GM19397 (cell line): ENCODE data around the gene HES7.

ENCODE experiments used
- ATAC-seq: cut with Tn5 transposase; IDR thresholded peaks from one replicate; pipeline ENCODE4 v1.9.1; 2021; ENCODE audit warnings: mild to moderate bottlenecking, moderate library complexity; ENCODE audit not compliant: unreplicated experiment

HES7 gene

DNA sequence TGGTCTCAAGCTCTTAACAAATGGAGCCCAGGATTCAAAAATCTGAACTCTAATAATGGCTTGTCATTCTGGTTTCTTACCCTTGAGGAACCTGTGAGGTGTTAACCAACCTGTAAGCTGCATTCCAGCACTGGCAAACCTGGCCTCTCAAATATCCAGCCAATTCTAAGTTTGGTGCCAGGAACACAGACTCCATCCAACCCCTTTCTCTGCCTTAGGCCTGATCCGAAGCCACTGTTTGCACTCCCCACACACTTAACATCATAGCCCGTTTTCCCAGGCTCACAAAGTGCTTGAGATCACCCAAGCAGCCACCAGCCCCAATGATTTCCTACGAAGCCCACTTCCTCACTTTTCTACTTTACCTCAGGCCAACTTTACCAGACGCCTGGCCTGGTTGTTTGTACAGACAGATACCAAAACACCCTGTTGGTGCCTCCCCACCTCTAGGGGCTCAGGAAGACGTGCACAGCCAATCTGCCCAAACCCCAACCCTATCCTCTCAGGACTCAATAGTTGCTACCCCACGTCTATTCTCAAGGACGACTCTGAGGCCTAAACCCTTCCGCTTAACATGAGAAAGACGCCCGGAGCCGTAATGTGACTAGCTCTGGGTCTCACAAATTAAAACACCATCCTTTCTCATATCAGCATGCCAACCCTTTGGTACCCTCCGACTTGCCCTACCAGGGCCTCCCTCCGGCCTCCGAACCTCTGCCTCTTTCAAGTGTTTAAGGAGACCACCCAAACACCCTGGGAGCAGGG is 31.5 kb upstream of the HES7 start:
- no peak for ATAC-seq

- no peak for ATAC-seq
Observed at GRCh38 chr17:8154608-8155155, 30.8 kb upstream of the HES7 start.

GRCh38 chr17:8153957-8154607 is 30.2 kb upstream of the HES7 start:
- ATAC-seq = no peak

DNA sequence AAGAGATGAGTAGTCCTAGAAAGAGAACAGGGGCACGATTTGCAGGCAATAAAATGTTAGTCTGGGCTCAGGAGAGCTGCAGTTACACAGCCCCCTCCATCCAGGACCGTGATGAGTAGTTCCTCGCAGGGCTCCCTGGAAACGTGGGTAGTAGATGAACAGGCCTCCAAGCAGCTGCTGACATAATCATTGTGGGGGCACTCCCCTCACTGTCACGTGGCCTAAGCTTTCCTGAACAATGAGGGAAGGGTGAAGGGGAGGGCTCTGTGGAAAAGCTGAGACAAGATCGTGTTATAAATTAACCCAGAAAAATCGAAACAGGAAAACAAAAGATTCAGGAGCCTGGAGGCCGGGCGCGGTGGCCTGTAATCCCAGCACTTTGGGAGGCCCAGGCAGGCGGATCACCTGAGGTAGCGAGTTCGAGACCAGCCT is 29.6 kb upstream of the HES7 start:
- no peak for ATAC-seq

GRCh38 chr17:8153031-8153451 is 29.1 kb upstream of the HES7 start:
- ATAC-seq = no peak

GRCh38 chr17:8152112-8152775 is 28.3 kb upstream of the HES7 start, which contains the start of gene PER1:
Gene PER1, minus strand, starts transcription at chr17:8152404. Its CDS starts 1,698 bp downstream, at chr17:8150706.
- no peak for ATAC-seq

DNA sequence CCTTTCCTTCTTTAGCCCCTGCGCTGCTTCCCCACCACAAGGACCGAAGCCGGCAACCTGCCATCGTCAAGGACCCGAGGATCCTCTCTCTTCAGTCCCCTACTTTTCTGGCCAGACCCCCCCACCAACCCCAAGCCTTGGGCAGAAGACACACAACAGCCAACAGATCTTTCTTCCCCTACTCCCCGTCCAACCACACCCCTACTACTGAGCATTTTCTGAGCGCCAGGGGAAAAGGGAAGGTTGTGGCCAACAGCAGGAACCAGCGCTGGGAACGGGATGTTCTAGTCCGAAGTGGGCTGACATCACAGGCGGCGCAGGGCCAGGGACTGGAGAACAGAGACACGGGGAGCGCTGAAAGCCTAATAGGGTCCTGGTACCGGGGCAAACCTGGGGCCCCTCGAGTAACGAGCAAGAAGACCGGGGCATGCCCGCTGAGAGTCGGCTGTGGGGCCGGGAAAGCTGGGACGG is 27.8 kb upstream of the HES7 start:
- ATAC-seq = no peak

GRCh38 chr17:8151120-8151640 is 27.3 kb upstream of the HES7 start:
- ATAC-seq = peak; percentile 56

- ATAC-seq = no peak
Observed at GRCh38 chr17:8150194-8151119, 26.6 kb upstream of the HES7 start.

DNA sequence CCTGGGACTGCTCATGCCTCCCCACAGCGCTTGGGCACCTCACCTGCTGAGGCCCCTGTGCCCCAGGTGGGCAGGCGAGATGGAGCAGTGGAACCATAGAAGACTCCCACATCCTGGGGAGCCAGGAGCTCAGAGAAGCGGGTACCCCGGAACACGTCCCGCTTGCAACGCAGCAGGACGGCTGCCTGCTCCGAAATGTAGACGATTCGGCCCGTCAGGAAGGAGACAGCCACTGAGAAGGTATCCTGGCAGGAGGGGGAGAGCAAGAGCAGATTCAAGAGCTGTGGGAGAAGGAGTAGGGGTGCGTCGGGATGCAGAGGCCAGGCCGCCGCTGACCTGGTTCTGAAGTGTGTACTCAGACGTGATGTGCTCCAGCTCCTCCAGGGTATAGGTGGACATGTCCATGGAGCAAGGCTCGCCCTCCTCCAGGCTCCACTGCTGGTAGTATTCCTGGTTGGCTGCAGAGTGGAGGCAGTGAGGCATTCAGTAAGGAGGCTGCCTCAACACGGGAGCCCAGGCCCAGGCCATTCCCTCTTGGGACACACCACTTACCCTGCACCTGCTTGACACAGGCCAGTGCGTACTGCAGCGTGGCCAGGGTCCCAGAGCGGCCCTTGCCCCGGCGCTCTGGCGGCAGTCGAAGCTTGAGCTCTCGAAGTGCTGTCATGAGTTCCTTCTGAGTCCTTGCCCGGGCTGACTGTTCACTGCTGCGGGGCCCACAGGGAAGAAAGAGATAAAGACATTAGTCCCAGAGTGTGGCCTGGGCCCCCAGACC is 25.7 kb upstream of the HES7 start:
- no peak for ATAC-seq

- no peak for ATAC-seq
Observed at GRCh38 chr17:8148560-8148959, 24.7 kb upstream of the HES7 start.

DNA sequence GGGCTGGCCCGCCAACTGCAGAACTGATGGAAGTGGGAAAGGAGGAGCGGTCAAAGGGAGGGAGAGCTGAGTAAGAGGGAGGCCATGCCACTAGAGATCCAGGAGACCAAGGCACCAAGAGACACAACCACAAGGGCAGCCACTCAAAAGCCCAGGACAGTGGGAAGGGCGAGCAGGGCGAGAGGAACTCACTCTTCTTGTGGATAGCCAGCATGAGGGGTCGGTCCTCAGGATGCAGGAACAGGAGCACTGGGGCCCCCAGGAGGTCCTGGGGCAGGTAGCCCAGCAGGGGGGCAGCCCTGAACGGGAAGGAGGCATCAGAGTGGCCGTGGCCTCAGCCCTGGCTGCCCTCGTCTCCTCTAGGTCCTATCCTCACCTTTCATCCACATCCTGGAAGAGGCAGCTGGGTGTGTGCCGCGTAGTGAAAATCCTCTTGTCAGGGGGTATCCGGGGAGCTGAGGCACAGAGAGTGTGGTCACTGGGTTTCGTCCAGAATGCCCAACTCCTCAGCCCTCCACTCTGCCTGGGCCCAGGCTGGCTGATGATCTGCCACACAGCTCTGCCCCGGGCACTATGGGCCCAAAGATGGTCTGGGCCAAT is 24.0 kb upstream of the HES7 start:
- ATAC-seq = no peak

- ATAC-seq = no peak
Observed at GRCh38 chr17:8147141-8147804, 23.4 kb upstream of the HES7 start.

- no peak for ATAC-seq
Observed at GRCh38 chr17:8146381-8147140, 22.7 kb upstream of the HES7 start.

DNA sequence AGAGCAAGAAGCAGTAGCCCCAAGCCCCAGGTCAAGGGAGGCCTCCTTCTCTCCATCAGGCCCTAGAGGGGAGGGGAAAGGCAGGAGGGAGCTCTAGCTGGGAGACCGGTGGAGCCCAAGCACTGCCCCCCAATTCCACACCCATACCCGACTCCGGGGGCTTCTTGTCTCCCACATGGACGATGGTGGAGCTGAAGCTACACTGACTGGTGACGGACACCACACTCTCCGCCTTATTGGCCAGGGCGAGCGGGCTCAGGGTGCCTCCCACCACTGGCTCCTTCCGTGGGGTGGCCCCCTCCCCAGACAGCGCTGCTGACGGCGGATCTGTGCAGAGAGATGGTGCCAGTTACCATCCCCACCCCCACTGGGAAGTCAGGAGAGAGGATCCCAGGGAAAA is 21.9 kb upstream of the HES7 start:
- ATAC-seq = no peak

- no peak for ATAC-seq
Observed at GRCh38 chr17:8144401-8145231, 20.7 kb upstream of the HES7 start.
